GM21529 (cell line): ENCODE measurements around the gene CDK11B.

Source experiments
- ATAC-seq: cut with Tn5 transposase; IDR thresholded peaks from one replicate; pipeline ENCODE4 v1.9.1; 2021; ENCODE audit not compliant: unreplicated experiment

Gene CDK11B

GRCh38 chr1:1628754-1629429 lies 29.9 kb downstream of the CDK11B start:
- no peak for ATAC-seq

DNA sequence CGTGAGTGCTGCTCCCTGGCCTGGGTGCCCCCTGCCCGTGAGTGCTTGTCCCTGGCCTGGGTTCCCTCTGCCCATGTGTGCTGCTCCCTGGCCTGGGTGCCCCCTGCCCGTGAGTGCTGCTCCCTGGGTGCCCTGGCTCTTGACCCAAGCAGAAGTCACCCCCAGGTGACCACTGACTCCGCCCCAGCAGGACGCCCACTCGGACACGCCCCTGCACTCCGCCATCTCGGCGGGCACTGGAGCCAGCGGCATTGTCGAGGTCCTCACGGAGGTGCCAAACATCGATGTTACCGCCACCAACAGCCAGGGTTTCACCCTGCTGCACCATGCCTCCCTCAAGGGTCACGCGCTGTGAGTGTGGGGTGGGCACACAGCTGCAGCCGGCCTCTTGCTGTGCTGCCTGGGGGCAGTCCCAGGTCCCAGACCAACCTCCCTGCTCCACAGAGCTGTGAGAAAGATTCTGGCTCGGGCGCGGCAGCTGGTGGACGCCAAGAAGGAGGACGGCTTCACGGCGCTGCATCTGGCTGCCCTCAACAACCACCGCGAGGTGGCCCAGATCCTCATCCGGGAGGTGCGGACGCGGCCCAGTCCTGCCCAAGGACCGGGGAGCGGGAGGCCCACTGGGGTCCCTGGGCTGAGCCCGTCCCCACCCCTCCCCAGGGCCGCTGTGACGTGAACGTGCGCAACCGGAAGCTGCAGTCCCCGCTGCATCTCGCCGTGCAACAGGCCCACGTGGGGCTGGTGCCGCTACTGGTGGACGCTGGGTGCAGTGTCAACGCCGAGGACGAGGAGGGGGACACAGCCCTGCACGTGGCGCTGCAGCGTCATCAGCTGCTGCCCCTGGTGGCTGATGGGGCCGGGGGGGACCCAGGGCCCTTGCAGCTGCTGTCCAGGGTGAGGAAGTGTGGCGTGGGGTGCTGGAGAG lies 30.7 kb downstream of the CDK11B start:
- no peak for ATAC-seq

DNA sequence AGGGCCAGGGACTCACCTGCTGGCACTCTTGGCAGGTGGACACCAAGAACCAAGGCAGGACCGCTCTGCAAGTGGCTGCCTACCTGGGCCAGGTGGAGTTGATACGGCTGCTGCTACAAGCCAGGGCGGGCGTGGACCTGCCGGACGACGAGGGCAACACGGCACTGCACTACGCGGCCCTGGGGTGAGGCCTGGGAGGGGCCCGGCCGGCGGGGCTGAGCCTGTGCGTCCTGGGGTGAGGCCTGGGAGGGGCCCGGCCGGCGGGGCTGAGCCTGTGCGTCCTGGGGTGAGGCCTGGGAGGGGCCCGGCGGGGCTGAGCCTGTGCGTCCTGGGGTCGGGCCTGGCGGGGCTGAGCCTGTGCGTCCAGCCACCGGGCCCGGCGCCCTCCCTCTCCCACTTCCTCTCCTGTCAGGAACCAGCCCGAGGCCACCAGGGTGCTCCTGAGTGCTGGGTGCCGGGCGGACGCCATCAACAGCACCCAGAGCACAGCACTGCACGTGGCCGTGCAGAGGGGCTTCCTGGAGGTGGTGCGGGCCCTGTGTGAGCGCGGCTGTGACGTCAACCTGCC lies 31.5 kb downstream of the CDK11B start:
- ATAC-seq, result no peak

DNA sequence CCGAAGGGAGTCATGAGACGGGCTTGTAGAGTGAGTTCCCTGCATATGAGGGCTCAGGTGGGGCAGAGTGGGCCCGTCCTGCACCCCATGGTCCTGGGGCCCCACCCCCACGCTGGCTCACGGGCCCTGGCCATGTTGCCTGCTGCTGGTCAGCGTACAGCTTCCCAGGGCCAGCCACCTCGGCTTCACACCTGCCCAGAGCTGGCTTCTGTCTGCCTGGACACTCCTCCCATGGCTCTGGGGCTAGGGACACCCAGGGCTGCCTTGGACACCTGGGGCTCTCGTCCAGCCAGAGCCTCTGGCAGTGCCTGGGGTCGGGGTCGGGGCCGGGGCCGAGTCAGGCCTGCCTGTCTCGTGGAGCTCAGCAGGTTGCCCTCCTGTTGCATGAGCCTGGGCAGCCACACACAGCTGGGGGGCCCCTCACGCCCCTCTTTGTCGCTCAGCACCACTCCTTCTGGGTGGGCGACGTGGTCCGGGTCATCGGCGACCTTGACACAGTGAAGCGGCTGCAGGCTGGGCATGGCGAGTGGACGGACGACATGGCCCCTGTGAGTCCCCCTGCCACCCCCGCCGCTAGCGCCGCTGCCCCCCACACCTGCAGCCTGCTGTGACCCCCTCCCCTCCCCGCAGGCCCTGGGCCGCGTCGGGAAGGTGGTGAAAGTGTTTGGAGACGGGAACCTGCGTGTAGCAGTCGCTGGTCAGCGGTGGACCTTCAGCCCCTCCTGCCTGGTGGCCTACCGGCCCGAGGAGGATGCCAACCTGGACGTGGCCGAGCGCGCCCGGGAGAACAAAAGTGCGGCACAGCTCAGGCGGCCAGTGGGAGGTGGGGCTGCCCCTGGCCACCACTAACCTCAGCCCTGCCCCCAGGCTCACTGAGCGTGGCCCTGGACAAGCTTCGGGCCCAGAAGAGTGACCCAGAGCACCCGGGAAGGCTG lies 32.3 kb downstream of the CDK11B start:
- no peak for ATAC-seq

DNA sequence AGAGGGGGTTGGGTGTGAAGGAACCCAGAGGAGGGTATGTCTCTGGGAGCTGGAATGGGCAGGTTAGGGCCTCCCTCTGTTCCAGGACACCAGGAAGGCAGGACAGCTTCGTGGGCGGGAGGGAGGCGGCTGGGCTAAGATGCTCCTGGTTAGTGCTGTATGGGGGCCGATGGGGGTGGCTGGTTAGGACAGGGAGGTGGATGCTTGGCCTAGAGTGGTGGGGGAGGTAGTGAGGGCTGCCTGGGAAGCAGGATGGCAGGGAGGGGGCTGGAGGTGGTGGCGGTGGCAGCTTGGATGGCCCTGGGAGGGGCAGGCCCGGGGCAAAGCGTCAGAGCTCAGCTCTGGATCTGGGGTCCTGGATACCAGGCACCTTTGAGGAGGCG lies 33.0 kb downstream of the CDK11B start:
- no peak for ATAC-seq

DNA sequence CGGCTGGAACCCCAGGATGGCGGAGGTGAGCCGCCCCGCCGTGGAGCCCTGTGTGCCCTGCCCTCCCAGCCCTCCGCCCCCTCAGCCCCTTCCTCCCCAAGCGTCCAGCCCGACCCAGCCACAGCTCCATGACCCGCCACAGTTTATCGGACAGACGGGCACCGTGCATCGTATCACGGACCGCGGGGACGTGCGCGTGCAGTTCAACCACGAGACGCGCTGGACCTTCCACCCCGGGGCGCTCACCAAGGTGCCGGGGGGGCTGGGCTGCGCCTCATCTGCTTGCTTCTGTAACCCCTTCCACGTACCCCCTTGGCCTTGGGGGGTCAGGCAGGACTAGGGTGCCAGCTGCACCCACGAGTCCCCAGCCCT lies 33.4 kb downstream of the CDK11B start:
- no peak for ATAC-seq

GRCh38 chr1:1624443-1625403 lies 34.1 kb downstream of the CDK11B start:
- ATAC-seq, result no peak

DNA sequence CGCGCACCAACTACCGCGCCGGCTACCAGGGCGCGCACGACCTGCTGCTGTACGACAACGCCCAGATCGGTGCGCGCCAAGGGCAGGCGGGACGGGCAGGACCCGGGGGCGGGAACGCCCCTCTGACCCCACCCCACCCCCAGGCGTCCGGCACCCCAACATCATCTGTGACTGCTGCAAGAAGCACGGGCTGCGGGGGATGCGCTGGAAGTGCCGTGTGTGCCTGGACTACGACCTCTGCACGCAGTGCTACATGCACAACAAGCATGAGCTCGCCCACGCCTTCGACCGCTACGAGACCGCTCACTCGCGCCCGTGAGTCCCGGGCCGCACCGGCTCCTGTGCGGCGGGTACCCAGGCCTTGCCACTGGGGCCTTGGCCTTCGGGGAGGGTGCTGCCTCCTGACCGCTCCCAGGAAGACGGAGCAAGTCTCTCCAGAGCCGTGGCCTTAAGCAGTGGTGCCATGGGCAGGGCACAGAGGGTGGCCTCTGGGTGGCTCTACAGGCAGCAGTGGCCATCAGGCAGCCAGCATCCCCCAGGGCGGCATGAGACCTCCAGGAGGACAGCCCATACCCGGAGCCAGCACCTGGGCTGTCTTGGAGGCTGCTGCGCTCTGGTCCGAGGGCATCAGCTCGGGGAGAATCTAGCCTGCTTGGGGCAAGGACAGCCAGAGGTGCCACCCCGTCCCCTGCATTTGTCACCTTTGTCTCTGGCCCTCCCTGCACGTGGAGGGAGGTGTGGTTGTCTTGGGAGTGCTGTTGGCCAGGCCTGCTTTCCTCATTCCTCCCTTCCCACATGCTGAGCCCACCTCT lies 35.0 kb downstream of the CDK11B start:
- no peak for ATAC-seq

DNA sequence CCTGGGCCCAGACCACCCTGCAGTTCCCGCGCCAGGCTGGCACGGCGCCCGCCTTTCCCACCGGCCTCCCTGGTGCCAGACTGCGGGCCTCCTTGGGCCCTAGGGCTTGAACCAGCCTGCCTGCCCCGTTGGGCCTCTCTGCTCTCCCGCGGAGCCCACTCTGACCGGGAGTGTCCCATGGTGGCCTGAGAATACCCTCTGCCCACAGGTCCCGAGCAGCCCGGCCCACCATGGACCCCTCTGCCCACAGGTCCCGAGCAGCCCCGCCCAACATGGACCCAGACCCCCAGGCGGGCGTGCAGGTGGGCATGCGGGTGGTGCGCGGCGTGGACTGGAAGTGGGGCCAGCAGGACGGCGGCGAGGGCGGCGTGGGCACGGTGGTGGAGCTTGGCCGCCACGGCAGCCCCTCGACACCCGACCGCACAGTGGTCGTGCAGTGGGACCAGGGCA lies 35.6 kb downstream of the CDK11B start:
- ATAC-seq, result no peak

DNA sequence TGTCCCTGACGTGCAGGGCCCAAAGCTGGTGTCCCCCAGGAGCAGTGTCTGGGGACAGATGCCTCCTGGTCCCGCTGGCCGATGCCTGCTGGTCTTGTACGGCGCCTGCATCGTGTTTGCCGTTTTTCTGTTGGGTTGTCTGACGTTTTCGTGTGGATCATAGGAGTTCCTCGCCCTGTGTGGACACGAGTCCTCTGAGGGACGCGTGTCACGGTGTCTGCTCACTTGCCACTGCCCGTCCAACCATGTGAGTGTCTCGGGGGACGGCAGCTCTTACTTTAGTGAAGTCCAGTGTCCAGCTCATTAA lies 36.1 kb downstream of the CDK11B start:
- ATAC-seq, result no peak

GRCh38 chr1:1622010-1622787 lies 36.6 kb downstream of the CDK11B start:
- no peak for ATAC-seq

- no peak for ATAC-seq
Measured at GRCh38 chr1:1621173-1622009, 37.4 kb downstream of the CDK11B start.

DNA sequence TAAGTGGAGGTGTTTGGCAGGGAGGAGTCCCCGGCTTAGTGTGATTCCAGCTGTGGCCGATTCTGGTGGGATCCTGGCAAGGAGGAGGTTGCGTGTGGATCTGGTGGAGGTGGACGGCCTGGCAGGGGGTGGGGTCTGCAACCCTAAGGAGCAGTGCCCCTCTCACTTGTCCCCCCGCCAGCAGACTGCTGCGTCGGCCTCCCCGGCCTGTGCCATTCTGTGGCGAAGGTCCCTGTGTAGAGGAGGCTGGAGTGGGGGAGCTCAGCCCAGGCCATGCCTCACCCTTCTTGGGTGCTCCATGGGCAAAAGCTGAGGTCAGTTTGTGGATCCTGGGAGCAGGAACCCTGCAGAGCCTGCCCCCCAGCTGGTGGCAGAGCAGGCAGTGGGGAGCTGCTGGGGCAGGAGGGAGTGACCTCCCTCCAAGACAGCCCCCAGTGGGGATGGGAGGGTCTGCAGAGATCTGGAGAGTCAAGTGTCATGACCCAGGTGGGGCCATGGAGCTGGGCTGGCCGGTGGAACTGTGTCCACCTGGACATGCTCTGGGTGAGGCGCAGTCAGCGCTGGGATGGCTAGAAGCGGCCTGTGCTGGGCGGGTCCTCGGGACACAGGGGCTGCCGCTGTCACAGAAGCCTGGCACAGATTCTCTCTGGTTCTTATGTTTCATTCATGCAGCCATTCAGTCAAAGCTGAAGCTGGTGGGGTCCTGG lies 38.2 kb downstream of the CDK11B start:
- no peak for ATAC-seq

DNA sequence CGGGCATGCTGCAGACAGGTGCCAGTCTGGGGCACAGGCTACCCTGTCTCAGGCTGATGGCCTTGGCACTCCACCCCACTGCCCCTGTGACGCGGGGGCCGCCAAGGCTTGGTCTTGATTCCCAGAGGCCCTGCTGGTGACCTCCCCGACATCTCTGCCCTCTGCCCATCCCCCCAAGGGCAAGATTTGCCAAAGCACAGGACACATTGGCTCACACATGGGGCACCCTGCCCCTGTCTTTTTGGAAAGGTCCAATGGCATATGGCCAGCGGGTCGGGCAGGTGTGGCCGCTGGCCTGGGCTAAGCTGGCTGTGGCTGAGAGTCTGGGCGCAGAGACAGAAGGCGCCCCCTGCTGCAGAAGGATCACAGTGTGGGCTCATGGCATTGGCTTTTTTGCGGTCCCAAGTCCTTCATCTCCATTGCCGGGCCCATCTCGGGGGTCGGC lies 38.9 kb downstream of the CDK11B start:
- no peak for ATAC-seq

GRCh38 chr1:1618396-1619068 lies 40.3 kb downstream of the CDK11B start:
- no peak for ATAC-seq

DNA sequence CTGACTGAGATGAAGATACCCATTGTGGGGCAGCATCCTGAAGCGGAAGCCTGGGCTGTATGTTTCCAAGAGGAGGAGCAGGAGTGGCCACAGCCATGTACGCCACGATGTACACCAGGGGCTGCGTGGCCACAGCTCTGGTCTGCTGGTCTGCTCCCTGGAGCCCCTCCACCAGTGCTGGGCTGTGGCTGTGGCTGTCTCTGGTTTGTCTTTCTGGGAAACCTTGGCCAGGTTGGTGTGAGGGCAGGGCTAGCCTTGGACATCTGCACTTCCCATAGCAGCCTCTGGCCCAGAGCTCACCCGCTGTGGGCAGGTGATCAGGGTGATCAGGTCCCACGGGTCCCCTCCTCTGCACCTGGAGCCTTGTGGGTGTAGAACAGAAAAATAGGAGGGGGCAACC lies 40.9 kb downstream of the CDK11B start:
- no peak for ATAC-seq
